Esophagus muscularis mucosa (tissue), 3 donors: ENCODE measurements around the gene CEP135.

ENCODE experiments used
- CTCF ChIP-seq, 3 experiments: fragments of 200-600 bp in 2 of 3; fragments of 450-650 bp in 1 of 3; sonication (generic) in 2 of 3; IDR thresholded peaks; one replicate each; pipeline ENCODE4 v1.5.1; 2017 to 2019; ENCODE audit warnings: antibody characterized with exemption in 3 of 3, mild to moderate bottlenecking in 2 of 3, moderate library complexity in 1 of 3
- POLR2A ChIP-seq: fragments of 450-650 bp; IDR thresholded peaks from one replicate; pipeline ENCODE4 v1.6.1; 2017; ENCODE audit warnings: antibody characterized with exemption, moderate library complexity, mild to moderate bottlenecking, low read depth

DNA sequence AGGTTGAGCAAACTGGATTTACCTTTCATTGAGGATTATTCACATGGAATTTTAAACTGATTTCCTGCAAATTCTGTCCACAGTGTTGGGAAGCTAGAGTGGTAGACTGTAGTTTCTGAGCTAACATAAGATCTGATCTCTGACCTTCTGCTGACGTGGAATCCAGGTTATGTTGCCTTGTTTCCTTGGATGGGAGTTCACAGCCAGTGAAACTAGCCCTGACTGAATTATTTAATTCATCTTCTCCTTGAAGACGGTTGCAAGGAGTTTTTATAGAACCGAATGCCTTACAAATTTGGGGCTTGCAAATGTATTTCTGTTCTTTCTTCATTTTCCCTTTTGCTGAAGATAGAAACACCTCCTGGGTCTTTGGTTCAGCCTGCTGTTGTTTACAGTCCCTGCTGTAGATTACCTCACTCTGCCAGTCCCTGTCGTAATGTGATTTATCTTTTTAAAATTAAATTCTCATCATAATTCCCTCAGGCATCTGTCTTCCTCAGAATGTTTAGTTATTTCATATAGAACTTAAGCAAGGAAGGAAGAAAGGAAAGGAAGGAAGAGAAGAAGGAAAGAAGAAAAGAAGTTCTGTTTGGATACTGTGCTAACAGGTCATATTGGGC, 113.9 kb downstream of the CEP135 start:
- no peak for TF ChIP-seq CTCF (IDR thresholded peaks at IDR 0.05)
- TF ChIP-seq POLR2A: no peak
